GM19467 (cell line): ENCODE data around the gene FADS1.

ENCODE experiments used
- ATAC-seq: cut with Tn5 transposase; IDR thresholded peaks from one replicate; pipeline ENCODE4 v1.9.1; 2021; ENCODE audit warnings: mild to moderate bottlenecking, moderate library complexity; ENCODE audit not compliant: unreplicated experiment

The FADS1 gene

GRCh38 chr11:61797263-61797944 is 19.4 kb downstream of the FADS1 start:
- ATAC-seq = no peak

- no peak for ATAC-seq
Measured at GRCh38 chr11:61795876-61796526, 20.8 kb downstream of the FADS1 start.

- ATAC-seq = no peak
Measured at GRCh38 chr11:61795459-61795858, 21.3 kb downstream of the FADS1 start.

GRCh38 chr11:61794579-61794978 is 22.2 kb downstream of the FADS1 start:
- no peak for ATAC-seq

- ATAC-seq = no peak
Measured at GRCh38 chr11:61793829-61794204, 23.0 kb downstream of the FADS1 start.

GRCh38 chr11:61793083-61793828 is 23.5 kb downstream of the FADS1 start:
- no peak for ATAC-seq

- ATAC-seq = peak; percentile 73
Measured at GRCh38 chr11:61792310-61793082, 24.3 kb downstream of the FADS1 start, which contains the start of the genes FEN1 and TMEM258. FEN1 (plus strand) TSS chr11:61792911; CDS start chr11:61795362, 2,451 bp downstream. TMEM258 (minus strand) TSS chr11:61792599; CDS start chr11:61792558, 41 bp downstream.

- no peak for ATAC-seq
Measured at GRCh38 chr11:61791737-61792309, 25.0 kb downstream of the FADS1 start.

- ATAC-seq = no peak
Measured at GRCh38 chr11:61787928-61788491, 28.8 kb downstream of the FADS1 start.

- no peak for ATAC-seq
Measured at GRCh38 chr11:61785837-61786402, 30.9 kb downstream of the FADS1 start.

GRCh38 chr11:61784506-61784805 is 32.3 kb downstream of the FADS1 start:
- ATAC-seq = no peak

GRCh38 chr11:61783717-61784505 is 32.9 kb downstream of the FADS1 start:
- no peak for ATAC-seq

- no peak for ATAC-seq
Measured at GRCh38 chr11:61782841-61783240, 34.0 kb downstream of the FADS1 start.

- no peak for ATAC-seq
Measured at GRCh38 chr11:61782299-61782698, 34.5 kb downstream of the FADS1 start.

- ATAC-seq = no peak
Measured at GRCh38 chr11:61781585-61781984, 35.2 kb downstream of the FADS1 start.

GRCh38 chr11:61780581-61781162 is 36.1 kb downstream of the FADS1 start:
- ATAC-seq = no peak

GRCh38 chr11:61779666-61780525 is 36.9 kb downstream of the FADS1 start:
- ATAC-seq = no peak
